DND-41 (cell line): ENCODE measurements around the gene AKAP10.

Experiments
- CTCF ChIP-seq: IDR thresholded peaks from 2 replicates; pipeline ENCODE4 v1.5.1; 2012; ENCODE audit warnings: borderline replicate concordance, low read length, moderate library complexity, mild to moderate bottlenecking; ENCODE audit not compliant: poor library complexity, severe bottlenecking; ENCODE audit errors: extremely low read depth
- EZH2 ChIP-seq: IDR thresholded peaks from 3 replicates; pipeline ENCODE4 v1.6.1; 2012; ENCODE audit warnings: borderline replicate concordance, low read depth, mild to moderate bottlenecking, moderate library complexity, low read length, inconsistent platforms; ENCODE audit not compliant: severe bottlenecking

DNA sequence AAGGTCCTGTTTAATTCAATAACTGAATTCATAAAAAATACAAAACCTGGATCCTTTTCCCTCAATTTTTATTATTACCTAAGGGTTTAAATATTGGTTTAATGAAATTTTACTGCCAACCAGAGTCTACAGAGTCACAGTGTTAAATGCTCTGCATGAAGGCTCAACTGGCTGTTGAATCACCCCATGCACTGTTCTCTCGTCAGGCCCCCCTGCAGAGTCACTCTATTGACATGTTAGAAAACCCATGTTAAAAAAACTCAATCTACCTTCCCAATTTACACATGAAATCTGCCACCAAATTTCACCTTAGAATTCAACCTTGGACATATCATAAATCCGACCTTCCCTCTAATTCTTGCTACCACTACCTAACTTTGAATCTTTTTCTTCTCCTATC is 66.6 kb downstream of the AKAP10 start:
- TF ChIP-seq CTCF (no peak), EZH2 (no peak)
